ENCODE measurements around the gene CFTR.

DNA sequence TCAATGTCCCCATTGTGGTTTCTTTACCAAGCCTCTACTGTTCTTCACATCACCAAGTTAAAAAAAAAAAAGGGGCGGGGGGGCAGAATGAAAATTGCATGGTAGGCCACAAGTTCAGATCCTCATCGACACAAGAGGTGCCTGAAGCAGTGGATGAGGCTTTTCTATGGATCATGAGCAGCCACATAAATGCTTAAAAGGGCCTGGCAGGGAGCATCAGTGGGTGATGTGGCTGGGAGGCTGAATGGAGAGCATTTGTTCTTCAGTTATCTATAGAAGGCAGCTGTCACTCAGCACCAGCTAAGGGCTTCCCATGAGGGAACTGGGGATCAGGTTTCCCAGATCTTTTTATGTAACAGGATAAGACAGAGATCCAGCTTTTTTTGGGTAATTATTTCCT, 117.9 kb downstream of the CFTR start:
- TF ChIP-seq CTCF (IDR thresholded peaks at IDR 0.05; ENCODE audit: low read depth, low read length) = no peak
- TF ChIP-seq EZH2phosphoT487 (IDR thresholded peaks at IDR 0.05; ENCODE audit: low read depth) = no peak

Data from OCI-LY3 (cell line).